Coronary artery (tissue), 2 donors: ENCODE results near the gene STRN4.

Experiments
- DNase-seq: peaks from one replicate; pipeline ENCODE4 v3.0.0-alpha.2; 2017; ENCODE audit warnings: low spot score
- H3K27ac ChIP-seq, 2 donors: fragments of 200-600 bp; sonication (generic); one replicate each; pipeline ENCODE4 v1.5.1; 2016 to 2019
- H3K4me3 ChIP-seq: fragments of 200-600 bp; sonication (generic); 2 replicates; pipeline ENCODE4 v1.5.1; 2016; ENCODE audit warnings: mild to moderate bottlenecking, moderate library complexity
- CTCF ChIP-seq: fragments of 200-600 bp; sonication (generic); IDR thresholded peaks from one replicate; pipeline ENCODE4 v1.5.1; 2019; ENCODE audit warnings: antibody characterized with exemption

Gene STRN4

GRCh38 chr19:46721269-46722003 is 24.8 kb downstream of the STRN4 start:
- Histone ChIP-seq H3K27ac (peak overlapping the region in 1 of 2 donors; percentile 0), H3K4me3 (no peak overlapping the region)
- no peak for TF ChIP-seq CTCF
- no peak for DNase-seq

- TF ChIP-seq CTCF = no peak
- H3K27ac ChIP-seq = no peak overlapping the region
- H3K4me3 ChIP-seq = no peak overlapping the region
- DNase-seq = no peak
These were observed 25.6 kb downstream of the STRN4 start for GRCh38 chr19:46720503-46721239.

- Histone ChIP-seq H3K27ac (no peak overlapping the region), H3K4me3 (no peak overlapping the region)
- no peak for TF ChIP-seq CTCF
- DNase-seq = no peak
These were observed 26.4 kb downstream of the STRN4 start for GRCh38 chr19:46719629-46720502.

- no peak overlapping the region for H3K4me3 ChIP-seq
- TF ChIP-seq CTCF = no peak
- no peak for DNase-seq
- peak overlapping the region in 1 of 2 donors; percentile 92 for H3K27ac ChIP-seq
These were observed 27.2 kb downstream of the STRN4 start for GRCh38 chr19:46718934-46719622.

GRCh38 chr19:46718157-46718933 is 27.9 kb downstream of the STRN4 start:
- no peak for TF ChIP-seq CTCF
- peak overlapping the region; percentile 95 for H3K4me3 ChIP-seq
- DNase-seq = no peak
- H3K27ac ChIP-seq = peak overlapping the region; percentile 92 to 97

- no peak for TF ChIP-seq CTCF
- H3K4me3 ChIP-seq = peak overlapping the region; percentile 95
- H3K27ac ChIP-seq = peak overlapping the region; percentile 92 to 97
- DNase-seq = no peak
These were observed 28.5 kb downstream of the STRN4 start for GRCh38 chr19:46717716-46718143.
